DND-41 (cell line): ENCODE data around the gene STARD7.

Experiments
- CTCF ChIP-seq: IDR thresholded peaks from 2 replicates; pipeline ENCODE4 v1.5.1; 2012; ENCODE audit warnings: borderline replicate concordance, low read length, moderate library complexity, mild to moderate bottlenecking; ENCODE audit not compliant: poor library complexity, severe bottlenecking; ENCODE audit errors: extremely low read depth
- EZH2 ChIP-seq: IDR thresholded peaks from 3 replicates; pipeline ENCODE4 v1.6.1; 2012; ENCODE audit warnings: borderline replicate concordance, low read depth, mild to moderate bottlenecking, moderate library complexity, low read length, inconsistent platforms; ENCODE audit not compliant: severe bottlenecking

- TF ChIP-seq CTCF (no peak), EZH2 (no peak)
Observed at GRCh38 chr2:96250188-96250587, 41.6 kb upstream of the STARD7 start.
